Stomach (tissue), 4 donors: Measurements from ENCODE around the gene TCF12.

ENCODE experiments used
- POLR2A ChIP-seq, 4 donors: fragments of 450-650 bp; IDR thresholded peaks; one replicate each; pipeline ENCODE4 v1.6.1; 2016; ENCODE audit warnings: antibody characterized with exemption in 4 of 4, control low read depth in 2 of 4, mild to moderate bottlenecking in 1 of 4, moderate library complexity in 1 of 4
- TF ChIP-seq, protein P1 (sequence below), 7 experiments: fragments of 450-650 bp in 4 of 7; fragments of 200-600 bp in 3 of 7; sonication (generic) in 3 of 7; IDR thresholded peaks; one replicate each; pipeline ENCODE4 v1.5.1; 2016 to 2019; ENCODE audit warnings: antibody characterized with exemption in 7 of 7, control low read depth in 2 of 7, mild to moderate bottlenecking in 1 of 7

DNA sequence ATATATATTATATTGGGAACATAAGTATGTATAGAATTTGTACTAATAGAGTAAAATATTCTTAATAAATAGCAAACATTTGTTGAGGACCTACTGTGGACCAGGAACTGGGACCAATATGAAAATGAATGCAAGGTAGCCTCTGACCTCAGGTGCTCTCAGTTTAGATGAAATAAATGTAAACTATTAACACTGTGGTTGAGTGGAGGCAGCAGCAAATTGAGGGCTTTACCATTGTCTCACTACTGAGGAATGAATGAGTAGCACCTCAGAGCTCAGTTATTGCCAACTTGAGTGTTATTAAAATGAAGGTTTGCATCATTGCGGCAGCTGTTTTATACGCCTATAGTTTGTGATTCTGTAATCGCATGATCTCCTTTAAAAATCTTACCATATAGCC is 366.9 kb downstream of the TCF12 start:
- TF ChIP-seq, protein P1, sequence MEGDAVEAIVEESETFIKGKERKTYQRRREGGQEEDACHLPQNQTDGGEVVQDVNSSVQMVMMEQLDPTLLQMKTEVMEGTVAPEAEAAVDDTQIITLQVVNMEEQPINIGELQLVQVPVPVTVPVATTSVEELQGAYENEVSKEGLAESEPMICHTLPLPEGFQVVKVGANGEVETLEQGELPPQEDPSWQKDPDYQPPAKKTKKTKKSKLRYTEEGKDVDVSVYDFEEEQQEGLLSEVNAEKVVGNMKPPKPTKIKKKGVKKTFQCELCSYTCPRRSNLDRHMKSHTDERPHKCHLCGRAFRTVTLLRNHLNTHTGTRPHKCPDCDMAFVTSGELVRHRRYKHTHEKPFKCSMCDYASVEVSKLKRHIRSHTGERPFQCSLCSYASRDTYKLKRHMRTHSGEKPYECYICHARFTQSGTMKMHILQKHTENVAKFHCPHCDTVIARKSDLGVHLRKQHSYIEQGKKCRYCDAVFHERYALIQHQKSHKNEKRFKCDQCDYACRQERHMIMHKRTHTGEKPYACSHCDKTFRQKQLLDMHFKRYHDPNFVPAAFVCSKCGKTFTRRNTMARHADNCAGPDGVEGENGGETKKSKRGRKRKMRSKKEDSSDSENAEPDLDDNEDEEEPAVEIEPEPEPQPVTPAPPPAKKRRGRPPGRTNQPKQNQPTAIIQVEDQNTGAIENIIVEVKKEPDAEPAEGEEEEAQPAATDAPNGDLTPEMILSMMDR (IDR thresholded peaks at IDR 0.05), result no peak
- TF ChIP-seq POLR2A (IDR thresholded peaks at IDR 0.05), result no peak
